Activated naive CD4-positive, alpha-beta T cell treated with anti-CD3 and anti-CD28 coated beads, Interleukin-2, amount 10 ng/mL, durations not matched to agents 7 days and 5 days (primary cell): ENCODE results near the gene OSBPL7.
"Not testable (repeated sequence)": the region's sequence is repeated elsewhere in the genome, so short reads cannot be mapped to it uniquely, and the experiment has no call there.

ENCODE experiments used
- CTCF ChIA-PET: fragments of 350-600 bp; sonication (Branson Sonifier 250); formaldehyde crosslinking; loops from one replicate; lab custom pipeline; 2021; ENCODE audit warnings: antibody characterized with exemption; lab: Charles Lee
- DNase-seq: peaks from one replicate; pipeline ENCODE4 v3.0.0-alpha.2; 2020
- H3K27ac Mint-ChIP-seq: one replicate; pipeline ENCODE4 v1.8.0; 2021; ENCODE audit warnings: mild to moderate bottlenecking, moderate library complexity, mixed read lengths
- H3K27me3 Mint-ChIP-seq: one replicate; pipeline ENCODE4 v1.8.0; 2021; ENCODE audit warnings: mild to moderate bottlenecking, mixed read lengths
- H3K36me3 Mint-ChIP-seq: one replicate; pipeline ENCODE4 v1.8.0; 2021; ENCODE audit warnings: mixed read lengths
- H3K4me1 Mint-ChIP-seq: one replicate; pipeline ENCODE4 v1.8.0; 2021; ENCODE audit warnings: mixed read lengths
- H3K4me3 Mint-ChIP-seq: one replicate; pipeline ENCODE4 v1.8.0; 2021; ENCODE audit warnings: mild to moderate bottlenecking, moderate library complexity, mixed read lengths
- H3K9me3 Mint-ChIP-seq: one replicate; pipeline ENCODE4 v1.8.0; 2021; ENCODE audit warnings: mixed read lengths

Gene OSBPL7

GRCh38 chr17:47776330-47777197, 45.0 kb downstream of the OSBPL7 start:
- peaks cover 80% of the 10 kb centered on the region for H3K27me3 Mint-ChIP-seq
- peak; percentile 46 for DNase-seq
- H3K36me3 Mint-ChIP-seq: no peaks in the 10 kb centered on the region
- peaks cover 1% of the 10 kb centered on the region for H3K9me3 Mint-ChIP-seq
- no peak overlapping the region for H3K4me3 Mint-ChIP-seq
- CTCF ChIA-PET: interaction anchor here (0.9 to 2.3 kb wide), 3 partner anchors 10 to 77 kb away, joined by 3 to 14 read pairs (median 4); no protein-coding TSS in a partner anchor
- H3K4me1 Mint-ChIP-seq: no peaks in the 10 kb centered on the region
- no peak overlapping the region for H3K27ac Mint-ChIP-seq

- Mint-ChIP-seq H3K27me3 (peaks cover 71% of the 10 kb centered on the region), H3K4me1 (no peaks in the 10 kb centered on the region), H3K27ac (no peak overlapping the region), H3K36me3 (no peaks in the 10 kb centered on the region), H3K4me3 (no peak overlapping the region), H3K9me3 (peaks cover 6% of the 10 kb centered on the region)
- CTCF ChIA-PET: interaction anchor here (1.2 to 2.3 kb wide), 2 partner anchors 8 to 76 kb away, joined by 4 to 14 read pairs; no protein-coding TSS in a partner anchor
- DNase-seq: no peak
These were observed 46.5 kb downstream of the OSBPL7 start for GRCh38 chr17:47774987-47775580.

- no peak overlapping the region for H3K4me3 Mint-ChIP-seq
- no peaks in the 10 kb centered on the region for H3K4me1 Mint-ChIP-seq
- H3K27ac Mint-ChIP-seq: no peak overlapping the region
- peaks cover 75% of the 10 kb centered on the region for H3K27me3 Mint-ChIP-seq
- no peak for DNase-seq
- peaks cover 6% of the 10 kb centered on the region for H3K9me3 Mint-ChIP-seq
- no peaks in the 10 kb centered on the region for H3K36me3 Mint-ChIP-seq
- CTCF ChIA-PET: interaction anchor here (2.3 kb wide), 1 partner anchor 8 kb away, joined by 14 read pairs; no protein-coding TSS in a partner anchor
These were observed 47.3 kb downstream of the OSBPL7 start for GRCh38 chr17:47774331-47774730.

GRCh38 chr17:47773649-47774048, 47.9 kb downstream of the OSBPL7 start:
- not testable (repeated sequence) for H3K27ac Mint-ChIP-seq
- CTCF ChIA-PET: interaction anchor here (0.7 kb wide), 1 partner anchor 14 kb away, joined by 3 read pairs; no protein-coding TSS in a partner anchor
- peaks cover 70% of the 10 kb centered on the region for H3K27me3 Mint-ChIP-seq

GRCh38 chr17:47763913-47764582, 57.5 kb downstream of the OSBPL7 start:
- no peak for DNase-seq
- no peak overlapping the region for H3K27ac Mint-ChIP-seq

More at GRCh38 chr17:47773649-47774048, 47.9 kb downstream of the OSBPL7 start:
- H3K4me3 Mint-ChIP-seq, H3K4me1 Mint-ChIP-seq, DNase-seq, H3K9me3 Mint-ChIP-seq, H3K36me3 Mint-ChIP-seq: not testable (repeated sequence)

GRCh38 chr17:47762728-47763127, 58.9 kb downstream of the OSBPL7 start:
- Mint-ChIP-seq H3K9me3 (peaks cover 2% of the 10 kb centered on the region), H3K4me3 (no peak overlapping the region), H3K4me1 (peaks cover 3% of the 10 kb centered on the region), H3K36me3 (no peaks in the 10 kb centered on the region), H3K27me3 (peaks cover 47% of the 10 kb centered on the region), H3K27ac (no peak overlapping the region)
- DNase-seq: no peak
- CTCF ChIA-PET: interaction anchor here (1.0 kb wide), 1 partner anchor 39 kb away, joined by 3 read pairs; no protein-coding TSS in a partner anchor

More at GRCh38 chr17:47763913-47764582, 57.5 kb downstream of the OSBPL7 start:
- Mint-ChIP-seq H3K36me3 (no peaks in the 10 kb centered on the region), H3K4me3 (no peak overlapping the region), H3K27me3 (peaks cover 44% of the 10 kb centered on the region), H3K4me1 (peaks cover 3% of the 10 kb centered on the region), H3K9me3 (peaks cover 2% of the 10 kb centered on the region)
- CTCF ChIA-PET: no interaction called here

- Mint-ChIP-seq H3K9me3 (peaks cover 6% of the 10 kb centered on the region), H3K36me3 (no peaks in the 10 kb centered on the region), H3K27me3 (peaks cover 36% of the 10 kb centered on the region), H3K27ac (no peak overlapping the region), H3K4me3 (no peak overlapping the region), H3K4me1 (peaks cover 3% of the 10 kb centered on the region)
- CTCF ChIA-PET: no interaction called here
- DNase-seq: no peak
These were observed 61.0 kb downstream of the OSBPL7 start for GRCh38 chr17:47760409-47761140.

- CTCF ChIA-PET: no interaction called here
- no peak for DNase-seq
- Mint-ChIP-seq H3K9me3 (peaks cover 6% of the 10 kb centered on the region), H3K36me3 (no peaks in the 10 kb centered on the region), H3K4me3 (no peak overlapping the region), H3K27me3 (peaks cover 29% of the 10 kb centered on the region), H3K27ac (no peak overlapping the region), H3K4me1 (no peaks in the 10 kb centered on the region)
These were observed 64.2 kb downstream of the OSBPL7 start for GRCh38 chr17:47757386-47757785.
